ENCODE results near the gene SLC38A8.
A peak's percentile ranks its signal among the peaks of the same experiment; 100 is the strongest.

SLC38A8 gene

GRCh38 chr16:84027625-84028024, 15.0 kb downstream of the SLC38A8 start:
- DNase-seq, result no peak

GRCh38 chr16:84026606-84027005, 16.0 kb downstream of the SLC38A8 start:
- DNase-seq, result no peak

- no peak for DNase-seq
Measured at GRCh38 chr16:84024854-84025253, 17.7 kb downstream of the SLC38A8 start.

- no peak for DNase-seq
Measured at GRCh38 chr16:84022644-84023043, 20.0 kb downstream of the SLC38A8 start.

GRCh38 chr16:84021488-84021887, 21.1 kb downstream of the SLC38A8 start:
- no peak for DNase-seq

GRCh38 chr16:84020353-84020752, 22.2 kb downstream of the SLC38A8 start:
- no peak for DNase-seq

GRCh38 chr16:84018710-84019109, 23.9 kb downstream of the SLC38A8 start:
- DNase-seq, result no peak

GRCh38 chr16:84016477-84016876, 26.1 kb downstream of the SLC38A8 start:
- no peak for DNase-seq

- no peak for DNase-seq
Measured at GRCh38 chr16:84015399-84015798, 27.2 kb downstream of the SLC38A8 start.

GRCh38 chr16:84014570-84015327, 27.8 kb downstream of the SLC38A8 start:
- no peak for DNase-seq

GRCh38 chr16:84013787-84014569, 28.6 kb downstream of the SLC38A8 start:
- peak; percentile 53 for DNase-seq

GRCh38 chr16:84009282-84009681, 33.3 kb downstream of the SLC38A8 start:
- no peak for DNase-seq

- no peak for DNase-seq
Measured at GRCh38 chr16:84007965-84008364, 34.6 kb downstream of the SLC38A8 start.

GRCh38 chr16:84007520-84007919, 35.1 kb downstream of the SLC38A8 start:
- no peak for DNase-seq

- no peak for DNase-seq
Measured at GRCh38 chr16:84005391-84005790, 37.2 kb downstream of the SLC38A8 start.

GRCh38 chr16:84004442-84004841, 38.2 kb downstream of the SLC38A8 start:
- DNase-seq, result no peak

- DNase-seq, result no peak
Measured at GRCh38 chr16:84003038-84003437, 39.6 kb downstream of the SLC38A8 start.

GRCh38 chr16:84001726-84002125, 40.9 kb downstream of the SLC38A8 start:
- no peak for DNase-seq

GRCh38 chr16:84000989-84001642, 41.5 kb downstream of the SLC38A8 start:
- DNase-seq, result no peak

GRCh38 chr16:83998091-83998490, 44.5 kb downstream of the SLC38A8 start:
- DNase-seq, result no peak

- no peak for DNase-seq
Measured at GRCh38 chr16:83996481-83997252, 45.9 kb downstream of the SLC38A8 start.

- no peak for DNase-seq
Measured at GRCh38 chr16:83995754-83996153, 46.8 kb downstream of the SLC38A8 start.

GRCh38 chr16:83994703-83995102, 47.9 kb downstream of the SLC38A8 start:
- DNase-seq, result no peak

Data from CD4-positive, alpha-beta T cell treated with Interleukin-17A for 1 hour (primary cell).